ENCODE results near the gene ZNF599.
A peak's percentile ranks its signal among the peaks of the same experiment; 100 is the strongest.

ZNF599 gene

GRCh38 chr19:34766386-34766785 lies 6.6 kb downstream of the ZNF599 start:
- no peaks in the 10 kb centered on the region for H3K27me3 ChIP-seq (replicated peaks; ENCODE audit: control insufficient read depth, insufficient read depth, low read length)
- H3K4me3 ChIP-seq (replicated peaks; ENCODE audit: low read depth, low read length): no peak overlapping the region
- H3K36me3 ChIP-seq (ENCODE audit: control insufficient read depth, insufficient read depth, low read length): peaks cover 3% of the 10 kb centered on the region
- TF ChIP-seq CTCF (IDR thresholded peaks at IDR 0.05; ENCODE audit: insufficient read depth, low read length, poor library complexity, severe bottlenecking): no peak
- no peak for DNase-seq (ENCODE audit: extremely low read depth, insufficient read length)

GRCh38 chr19:34759218-34759917 lies 13.6 kb downstream of the ZNF599 start:
- DNase-seq (ENCODE audit: extremely low read depth, insufficient read length): no peak
- Histone ChIP-seq H3K27me3 (replicated peaks; ENCODE audit: control insufficient read depth, insufficient read depth, low read length) (no peaks in the 10 kb centered on the region), H3K36me3 (ENCODE audit: control insufficient read depth, insufficient read depth, low read length) (no peaks in the 10 kb centered on the region), H3K4me3 (replicated peaks; ENCODE audit: low read depth, low read length) (no peak overlapping the region)
- no peak for TF ChIP-seq CTCF (IDR thresholded peaks at IDR 0.05; ENCODE audit: insufficient read depth, low read length, poor library complexity, severe bottlenecking)

GRCh38 chr19:34757441-34757840 lies 15.6 kb downstream of the ZNF599 start:
- no peak for DNase-seq (ENCODE audit: extremely low read depth, insufficient read length)
- Histone ChIP-seq H3K36me3 (ENCODE audit: control insufficient read depth, insufficient read depth, low read length) (no peaks in the 10 kb centered on the region), H3K4me3 (replicated peaks; ENCODE audit: low read depth, low read length) (no peak overlapping the region), H3K27me3 (replicated peaks; ENCODE audit: control insufficient read depth, insufficient read depth, low read length) (no peaks in the 10 kb centered on the region)
- no peak for TF ChIP-seq CTCF (IDR thresholded peaks at IDR 0.05; ENCODE audit: insufficient read depth, low read length, poor library complexity, severe bottlenecking)

GRCh38 chr19:34744896-34745690 lies 27.9 kb downstream of the ZNF599 start:
- TF ChIP-seq CTCF (IDR thresholded peaks at IDR 0.05; ENCODE audit: insufficient read depth, low read length, poor library complexity, severe bottlenecking): no peak
- Histone ChIP-seq H3K4me3 (replicated peaks; ENCODE audit: low read depth, low read length) (no peak overlapping the region), H3K27me3 (replicated peaks; ENCODE audit: control insufficient read depth, insufficient read depth, low read length) (no peaks in the 10 kb centered on the region), H3K36me3 (ENCODE audit: control insufficient read depth, insufficient read depth, low read length) (no peaks in the 10 kb centered on the region)
- DNase-seq (ENCODE audit: extremely low read depth, insufficient read length): no peak

- no peak for DNase-seq (ENCODE audit: extremely low read depth, insufficient read length)
- Histone ChIP-seq H3K36me3 (ENCODE audit: control insufficient read depth, insufficient read depth, low read length) (peaks cover 2% of the 10 kb centered on the region; the same call in 1 of the 2 replicates), H3K4me3 (replicated peaks; ENCODE audit: low read depth, low read length) (peak overlapping the region; percentile 83), H3K27me3 (replicated peaks; ENCODE audit: control insufficient read depth, insufficient read depth, low read length) (no peaks in the 10 kb centered on the region)
- no peak for TF ChIP-seq CTCF (IDR thresholded peaks at IDR 0.05; ENCODE audit: insufficient read depth, low read length, poor library complexity, severe bottlenecking)
These were observed 38.4 kb downstream of the ZNF599 start for GRCh38 chr19:34734537-34735103.
